ENCODE data around the gene TNFSF13.
A peak's percentile ranks its signal among the peaks of the same experiment; 100 is the strongest.

Gene TNFSF13

GRCh38 chr17:7512824-7513540 is 45.6 kb upstream of the TNFSF13 start:
- Histone ChIP-seq H2BK15ac (replicated peaks; ENCODE audit: low read depth) (no peak overlapping the region), H3K4ac (ENCODE audit: low read depth, low read length) (no peak overlapping the region), H3K18ac (ENCODE audit: low read length) (no peak overlapping the region), H3K27me3 (ENCODE audit: insufficient read depth, low read length, poor library complexity) (no peaks in the 10 kb centered on the region), H3K4me1 (ENCODE audit: control insufficient read depth, low read depth, low read length) (no peaks in the 10 kb centered on the region), H2BK5ac (ENCODE audit: low read length) (no peak overlapping the region), H3K4me2 (ENCODE audit: low read length) (no peak overlapping the region), H4K5ac (ENCODE audit: low read length) (no peak overlapping the region), H3K9ac (ENCODE audit: low read length) (no peak overlapping the region), H4K8ac (ENCODE audit: low read depth, low read length) (no peak overlapping the region), H3K79me2 (ENCODE audit: control insufficient read depth, insufficient read depth, low read length) (no peaks in the 10 kb centered on the region), H2BK120ac (ENCODE audit: low read depth, low read length) (no peak overlapping the region), H3K4me3 (ENCODE audit: low read length) (no peak overlapping the region), H3K79me1 (ENCODE audit: low read length) (no peaks in the 10 kb centered on the region), H2AK5ac (ENCODE audit: low read length) (no peak overlapping the region), H3K27ac (ENCODE audit: low read depth, low read length) (no peak overlapping the region), H3K36me3 (ENCODE audit: control insufficient read depth, insufficient read depth, low read length) (peaks cover 35% of the 10 kb centered on the region), H3K56ac (ENCODE audit: low read length) (no peak overlapping the region), H3K23ac (ENCODE audit: low read length) (no peak overlapping the region)
- WGBS (ENCODE audit: extremely low coverage, insufficient coverage, low lambda C conversion rate), result no CpG with 5 or more reads among the region's 20 CpGs
- DNase-seq, result no peak

- Histone ChIP-seq H3K27ac (ENCODE audit: low read depth, low read length) (no peak overlapping the region), H3K4me2 (ENCODE audit: low read length) (no peak overlapping the region), H3K27me3 (ENCODE audit: insufficient read depth, low read length, poor library complexity) (no peaks in the 10 kb centered on the region), H3K4ac (ENCODE audit: low read depth, low read length) (no peak overlapping the region), H3K56ac (ENCODE audit: low read length) (no peak overlapping the region), H2AK5ac (ENCODE audit: low read length) (no peak overlapping the region), H3K9ac (ENCODE audit: low read length) (no peak overlapping the region), H2BK5ac (ENCODE audit: low read length) (no peak overlapping the region), H3K18ac (ENCODE audit: low read length) (no peak overlapping the region), H3K36me3 (ENCODE audit: control insufficient read depth, insufficient read depth, low read length) (peaks cover 30% of the 10 kb centered on the region), H3K79me2 (ENCODE audit: control insufficient read depth, insufficient read depth, low read length) (no peaks in the 10 kb centered on the region), H3K79me1 (ENCODE audit: low read length) (no peaks in the 10 kb centered on the region), H3K4me1 (ENCODE audit: control insufficient read depth, low read depth, low read length) (no peaks in the 10 kb centered on the region), H4K8ac (ENCODE audit: low read depth, low read length) (no peak overlapping the region), H2BK120ac (ENCODE audit: low read depth, low read length) (no peak overlapping the region), H3K23ac (ENCODE audit: low read length) (no peak overlapping the region), H3K4me3 (ENCODE audit: low read length) (no peak overlapping the region), H4K5ac (ENCODE audit: low read length) (no peak overlapping the region), H2BK15ac (replicated peaks; ENCODE audit: low read depth) (no peak overlapping the region)
- DNase-seq, result no peak
- no CpG with 5 or more reads among the region's 17 CpGs for WGBS (ENCODE audit: extremely low coverage, insufficient coverage, low lambda C conversion rate)
Observed at GRCh38 chr17:7513850-7514419, 44.6 kb upstream of the TNFSF13 start.

GRCh38 chr17:7515911-7516610 is 42.5 kb upstream of the TNFSF13 start:
- H3K56ac ChIP-seq (ENCODE audit: low read length), result no peak overlapping the region
- DNase-seq, result no peak
- no peak overlapping the region for H3K4me3 ChIP-seq (ENCODE audit: low read length)
- H3K79me2 ChIP-seq (ENCODE audit: control insufficient read depth, insufficient read depth, low read length), result no peaks in the 10 kb centered on the region
- H3K27ac ChIP-seq (ENCODE audit: low read depth, low read length), result no peak overlapping the region
- H4K8ac ChIP-seq (ENCODE audit: low read depth, low read length), result no peak overlapping the region
- no peak overlapping the region for H3K23ac ChIP-seq (ENCODE audit: low read length)
- no peak overlapping the region for H4K5ac ChIP-seq (ENCODE audit: low read length)
- H3K4ac ChIP-seq (ENCODE audit: low read depth, low read length), result no peak overlapping the region
- WGBS (ENCODE audit: extremely low coverage, insufficient coverage, low lambda C conversion rate), result no CpG with 5 or more reads among the region's 13 CpGs
- H3K36me3 ChIP-seq (ENCODE audit: control insufficient read depth, insufficient read depth, low read length), result peaks cover 22% of the 10 kb centered on the region
- H2BK15ac ChIP-seq (replicated peaks; ENCODE audit: low read depth), result no peak overlapping the region
- no peak overlapping the region for H3K18ac ChIP-seq (ENCODE audit: low read length)
- H3K4me1 ChIP-seq (ENCODE audit: control insufficient read depth, low read depth, low read length), result no peaks in the 10 kb centered on the region
- no peaks in the 10 kb centered on the region for H3K79me1 ChIP-seq (ENCODE audit: low read length)
- no peaks in the 10 kb centered on the region for H3K27me3 ChIP-seq (ENCODE audit: insufficient read depth, low read length, poor library complexity)
- H2BK5ac ChIP-seq (ENCODE audit: low read length), result no peak overlapping the region
- H3K4me2 ChIP-seq (ENCODE audit: low read length), result no peak overlapping the region
- H3K9ac ChIP-seq (ENCODE audit: low read length), result no peak overlapping the region
- no peak overlapping the region for H2BK120ac ChIP-seq (ENCODE audit: low read depth, low read length)
- no peak overlapping the region for H2AK5ac ChIP-seq (ENCODE audit: low read length)

GRCh38 chr17:7523033-7523432 is 35.5 kb upstream of the TNFSF13 start:
- DNase-seq, result peak; percentile 90
- no peak overlapping the region for H4K5ac ChIP-seq (ENCODE audit: low read length)
- no CpG with 5 or more reads among the region's 10 CpGs for WGBS (ENCODE audit: extremely low coverage, insufficient coverage, low lambda C conversion rate)
- H3K56ac ChIP-seq (ENCODE audit: low read length), result no peak overlapping the region
- no peak overlapping the region for H3K23ac ChIP-seq (ENCODE audit: low read length)
- H3K4ac ChIP-seq (ENCODE audit: low read depth, low read length), result no peak overlapping the region
- H4K8ac ChIP-seq (ENCODE audit: low read depth, low read length), result no peak overlapping the region
- no peak overlapping the region for H3K4me2 ChIP-seq (ENCODE audit: low read length)
- no peaks in the 10 kb centered on the region for H3K79me2 ChIP-seq (ENCODE audit: control insufficient read depth, insufficient read depth, low read length)
- H3K27ac ChIP-seq (ENCODE audit: low read depth, low read length), result no peak overlapping the region
- H2BK120ac ChIP-seq (ENCODE audit: low read depth, low read length), result no peak overlapping the region
- H3K4me3 ChIP-seq (ENCODE audit: low read length), result no peak overlapping the region
- no peak overlapping the region for H2AK5ac ChIP-seq (ENCODE audit: low read length)
- no peak overlapping the region for H3K9ac ChIP-seq (ENCODE audit: low read length)
- no peaks in the 10 kb centered on the region for H3K27me3 ChIP-seq (ENCODE audit: insufficient read depth, low read length, poor library complexity)
- H2BK15ac ChIP-seq (replicated peaks; ENCODE audit: low read depth), result no peak overlapping the region
- no peaks in the 10 kb centered on the region for H3K79me1 ChIP-seq (ENCODE audit: low read length)
- H3K4me1 ChIP-seq (ENCODE audit: control insufficient read depth, low read depth, low read length), result no peaks in the 10 kb centered on the region
- H3K36me3 ChIP-seq (ENCODE audit: control insufficient read depth, insufficient read depth, low read length), result no peaks in the 10 kb centered on the region
- H3K18ac ChIP-seq (ENCODE audit: low read length), result no peak overlapping the region
- H2BK5ac ChIP-seq (ENCODE audit: low read length), result no peak overlapping the region

- Histone ChIP-seq H4K5ac (ENCODE audit: low read length) (no peak overlapping the region), H2BK15ac (replicated peaks; ENCODE audit: low read depth) (no peak overlapping the region), H3K9ac (ENCODE audit: low read length) (no peak overlapping the region), H3K27me3 (ENCODE audit: insufficient read depth, low read length, poor library complexity) (no peaks in the 10 kb centered on the region), H3K4me3 (ENCODE audit: low read length) (no peak overlapping the region), H2BK5ac (ENCODE audit: low read length) (no peak overlapping the region), H2BK120ac (ENCODE audit: low read depth, low read length) (no peak overlapping the region), H3K4ac (ENCODE audit: low read depth, low read length) (no peak overlapping the region), H3K4me2 (ENCODE audit: low read length) (no peak overlapping the region), H3K27ac (ENCODE audit: low read depth, low read length) (no peak overlapping the region), H3K36me3 (ENCODE audit: control insufficient read depth, insufficient read depth, low read length) (no peaks in the 10 kb centered on the region), H3K56ac (ENCODE audit: low read length) (no peak overlapping the region), H3K79me2 (ENCODE audit: control insufficient read depth, insufficient read depth, low read length) (no peaks in the 10 kb centered on the region), H3K23ac (ENCODE audit: low read length) (no peak overlapping the region), H2AK5ac (ENCODE audit: low read length) (no peak overlapping the region), H4K8ac (ENCODE audit: low read depth, low read length) (no peak overlapping the region), H3K18ac (ENCODE audit: low read length) (no peak overlapping the region), H3K79me1 (ENCODE audit: low read length) (no peaks in the 10 kb centered on the region), H3K4me1 (ENCODE audit: control insufficient read depth, low read depth, low read length) (no peaks in the 10 kb centered on the region)
- no peak for DNase-seq
Observed at GRCh38 chr17:7528842-7529241, 29.7 kb upstream of the TNFSF13 start.
